Bronchial epithelial cell (primary cell): Measurements from ENCODE around the gene ZNF319. TPM values are rescaled to one million over a fixed set of nuclear protein-coding genes. Genes with fewer than 3 reads are reported as not detected.
A peak's percentile ranks its signal among the peaks of the same experiment; 100 is the strongest.

Source experiments
- DNase-seq: peaks from one replicate; pipeline ENCODE4 v3.0.0-alpha.2; 2010; ENCODE audit warnings: low read depth
- FAIRE-seq: peaks from 2 replicates; lab custom pipeline; 2011; peaks lifted over from hg19 to GRCh38; lab: Jason Lieb, UNC
- H3K27me3 ChIP-seq: 2 replicates; pipeline ENCODE4 v1.5.1; 2011; ENCODE audit warnings: low read length; ENCODE audit not compliant: control insufficient read depth, insufficient read depth
- H3K36me3 ChIP-seq: 2 replicates; pipeline ENCODE4 v1.5.1; 2011; ENCODE audit warnings: low read length; ENCODE audit not compliant: control insufficient read depth, insufficient read depth
- H3K4me3 ChIP-seq: 2 replicates; pipeline ENCODE4 v1.5.1; 2011; ENCODE audit warnings: mild to moderate bottlenecking, low read depth, low read length, control low read depth
- total RNA-seq: library from RNA; depleted of rRNA; stranded (reverse); fragments of >200 nt; gene quantifications from 2 replicates; pipeline ENCODE4 v1.2.1, GENCODE V29; 2014
- TF ChIP-seq, protein P1 (sequence below): IDR thresholded peaks from 2 replicates; pipeline ENCODE4 v1.5.1; 2011; ENCODE audit warnings: mild to moderate bottlenecking, moderate library complexity, low read length, control low read depth, inconsistent platforms; ENCODE audit not compliant: insufficient read depth, severe bottlenecking

ZNF319 gene
- total RNA-seq, 1 donor from 2014 or later: 2.4 TPM

DNA sequence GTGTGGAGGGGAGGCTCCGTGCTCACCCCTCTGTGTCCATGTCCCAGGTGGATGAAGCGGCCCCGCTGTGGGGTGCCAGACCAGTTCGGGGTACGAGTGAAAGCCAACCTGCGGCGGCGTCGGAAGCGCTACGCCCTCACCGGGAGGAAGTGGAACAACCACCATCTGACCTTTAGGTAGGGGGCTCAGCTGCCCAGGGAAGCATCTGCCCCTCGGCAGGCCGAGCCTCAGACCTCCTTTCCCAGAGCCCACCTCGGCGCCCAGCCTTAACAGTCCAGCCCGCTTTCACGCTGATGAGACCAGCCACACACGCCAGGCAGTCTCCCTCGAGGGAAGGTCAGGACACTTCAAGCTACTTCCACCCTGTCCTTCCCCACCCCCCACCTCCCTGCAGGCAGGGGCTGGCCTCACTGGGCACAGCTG, 37.8 kb upstream of the ZNF319 start:
- TF ChIP-seq, protein P1, sequence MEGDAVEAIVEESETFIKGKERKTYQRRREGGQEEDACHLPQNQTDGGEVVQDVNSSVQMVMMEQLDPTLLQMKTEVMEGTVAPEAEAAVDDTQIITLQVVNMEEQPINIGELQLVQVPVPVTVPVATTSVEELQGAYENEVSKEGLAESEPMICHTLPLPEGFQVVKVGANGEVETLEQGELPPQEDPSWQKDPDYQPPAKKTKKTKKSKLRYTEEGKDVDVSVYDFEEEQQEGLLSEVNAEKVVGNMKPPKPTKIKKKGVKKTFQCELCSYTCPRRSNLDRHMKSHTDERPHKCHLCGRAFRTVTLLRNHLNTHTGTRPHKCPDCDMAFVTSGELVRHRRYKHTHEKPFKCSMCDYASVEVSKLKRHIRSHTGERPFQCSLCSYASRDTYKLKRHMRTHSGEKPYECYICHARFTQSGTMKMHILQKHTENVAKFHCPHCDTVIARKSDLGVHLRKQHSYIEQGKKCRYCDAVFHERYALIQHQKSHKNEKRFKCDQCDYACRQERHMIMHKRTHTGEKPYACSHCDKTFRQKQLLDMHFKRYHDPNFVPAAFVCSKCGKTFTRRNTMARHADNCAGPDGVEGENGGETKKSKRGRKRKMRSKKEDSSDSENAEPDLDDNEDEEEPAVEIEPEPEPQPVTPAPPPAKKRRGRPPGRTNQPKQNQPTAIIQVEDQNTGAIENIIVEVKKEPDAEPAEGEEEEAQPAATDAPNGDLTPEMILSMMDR: no peak
- FAIRE-seq: no peak
- Histone ChIP-seq H3K27me3 (no peaks in the 10 kb centered on the region), H3K36me3 (no peaks in the 10 kb centered on the region), H3K4me3 (no peak overlapping the region)
- no peak for DNase-seq

GRCh38 chr16:58037365-58038057, 37.0 kb upstream of the ZNF319 start:
- Histone ChIP-seq H3K36me3 (no peaks in the 10 kb centered on the region), H3K4me3 (no peak overlapping the region), H3K27me3 (no peaks in the 10 kb centered on the region)
- TF ChIP-seq, protein P1: no peak
- peak; percentile 94 for FAIRE-seq
- no peak for DNase-seq

DNA sequence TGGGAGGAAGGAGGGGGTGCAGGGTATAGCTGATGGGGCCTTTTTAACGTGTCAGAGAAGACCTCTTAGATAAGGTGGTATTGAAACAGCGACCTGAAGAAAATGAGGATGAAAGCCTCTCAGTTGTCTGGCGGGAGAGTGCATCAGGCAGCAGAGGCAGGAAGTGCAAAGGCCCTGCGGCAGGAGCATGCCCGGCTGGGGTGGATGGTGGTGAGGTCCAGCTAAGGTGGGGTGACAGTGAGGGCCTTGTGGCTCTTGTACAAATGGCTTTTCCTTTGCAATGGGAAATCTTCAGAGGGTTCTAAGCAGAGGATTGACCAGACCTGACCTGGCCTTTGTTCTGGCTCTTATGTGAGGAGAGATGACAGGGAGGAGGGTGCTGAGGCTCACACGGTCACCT, 36.5 kb upstream of the ZNF319 start:
- Histone ChIP-seq H3K27me3 (no peaks in the 10 kb centered on the region), H3K4me3 (no peak overlapping the region), H3K36me3 (no peaks in the 10 kb centered on the region)
- TF ChIP-seq, protein P1: no peak
- peak; percentile 13 for FAIRE-seq
- DNase-seq: no peak

GRCh38 chr16:58035356-58036170, 35.1 kb upstream of the ZNF319 start:
- no peak for FAIRE-seq
- Histone ChIP-seq H3K4me3 (no peak overlapping the region), H3K36me3 (no peaks in the 10 kb centered on the region), H3K27me3 (no peaks in the 10 kb centered on the region)
- TF ChIP-seq, protein P1: no peak
- DNase-seq: no peak

- no peak for FAIRE-seq
- no peaks in the 10 kb centered on the region for H3K27me3 ChIP-seq
- no peaks in the 10 kb centered on the region for H3K36me3 ChIP-seq
- DNase-seq: no peak
- TF ChIP-seq, protein P1: no peak
- H3K4me3 ChIP-seq: no peak overlapping the region
Observed at GRCh38 chr16:58034774-58035173, 34.3 kb upstream of the ZNF319 start.
